ENCODE measurements around the gene ASF1A.

DNA sequence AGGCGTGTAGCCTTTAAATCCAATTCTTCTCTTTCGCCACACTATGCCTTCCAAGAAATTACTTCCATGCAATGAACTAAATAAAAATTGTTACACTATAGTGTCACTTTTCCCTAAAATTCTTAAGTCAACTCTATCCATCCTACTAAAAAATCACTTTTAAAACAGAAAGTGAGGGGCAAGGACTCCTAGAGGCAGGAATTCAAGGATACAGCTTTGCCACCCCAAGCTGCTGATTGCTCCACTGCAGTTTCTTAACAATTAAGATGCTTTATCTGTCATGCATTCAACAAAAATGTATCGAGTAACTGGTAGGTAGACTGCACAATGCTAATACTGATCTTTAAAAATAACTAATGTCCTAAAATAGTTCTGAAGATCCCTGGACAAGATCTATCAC is 36.7 kb downstream of the ASF1A start:
- TF ChIP-seq RAD21 (IDR thresholded peaks at IDR 0.05; ENCODE audit: insufficient read depth, low read depth, low read length) (no peak), POLR2A (IDR thresholded peaks at IDR 0.05; ENCODE audit: low read depth, low read length) (no peak), SUZ12 (IDR thresholded peaks at IDR 0.05; ENCODE audit: unreplicated experiment) (no peak), TAF1 (IDR thresholded peaks at IDR 0.05; ENCODE audit: borderline replicate concordance, low read depth, low read length) (no peak)
- TF ChIP-seq, protein P1, sequence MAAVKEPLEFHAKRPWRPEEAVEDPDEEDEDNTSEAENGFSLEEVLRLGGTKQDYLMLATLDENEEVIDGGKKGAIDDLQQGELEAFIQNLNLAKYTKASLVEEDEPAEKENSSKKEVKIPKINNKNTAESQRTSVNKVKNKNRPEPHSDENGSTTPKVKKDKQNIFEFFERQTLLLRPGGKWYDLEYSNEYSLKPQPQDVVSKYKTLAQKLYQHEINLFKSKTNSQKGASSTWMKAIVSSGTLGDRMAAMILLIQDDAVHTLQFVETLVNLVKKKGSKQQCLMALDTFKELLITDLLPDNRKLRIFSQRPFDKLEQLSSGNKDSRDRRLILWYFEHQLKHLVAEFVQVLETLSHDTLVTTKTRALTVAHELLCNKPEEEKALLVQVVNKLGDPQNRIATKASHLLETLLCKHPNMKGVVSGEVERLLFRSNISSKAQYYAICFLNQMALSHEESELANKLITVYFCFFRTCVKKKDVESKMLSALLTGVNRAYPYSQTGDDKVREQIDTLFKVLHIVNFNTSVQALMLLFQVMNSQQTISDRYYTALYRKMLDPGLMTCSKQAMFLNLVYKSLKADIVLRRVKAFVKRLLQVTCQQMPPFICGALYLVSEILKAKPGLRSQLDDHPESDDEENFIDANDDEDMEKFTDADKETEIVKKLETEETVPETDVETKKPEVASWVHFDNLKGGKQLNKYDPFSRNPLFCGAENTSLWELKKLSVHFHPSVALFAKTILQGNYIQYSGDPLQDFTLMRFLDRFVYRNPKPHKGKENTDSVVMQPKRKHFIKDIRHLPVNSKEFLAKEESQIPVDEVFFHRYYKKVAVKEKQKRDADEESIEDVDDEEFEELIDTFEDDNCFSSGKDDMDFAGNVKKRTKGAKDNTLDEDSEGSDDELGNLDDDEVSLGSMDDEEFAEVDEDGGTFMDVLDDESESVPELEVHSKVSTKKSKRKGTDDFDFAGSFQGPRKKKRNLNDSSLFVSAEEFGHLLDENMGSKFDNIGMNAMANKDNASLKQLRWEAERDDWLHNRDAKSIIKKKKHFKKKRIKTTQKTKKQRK (IDR thresholded peaks at IDR 0.05; ENCODE audit: low read depth, low read length), result no peak

All from GM12878 (cell line).